Measurements from ENCODE around the gene UBTD2.
A peak's percentile ranks its signal among the peaks of the same experiment; 100 is the strongest.

DNA sequence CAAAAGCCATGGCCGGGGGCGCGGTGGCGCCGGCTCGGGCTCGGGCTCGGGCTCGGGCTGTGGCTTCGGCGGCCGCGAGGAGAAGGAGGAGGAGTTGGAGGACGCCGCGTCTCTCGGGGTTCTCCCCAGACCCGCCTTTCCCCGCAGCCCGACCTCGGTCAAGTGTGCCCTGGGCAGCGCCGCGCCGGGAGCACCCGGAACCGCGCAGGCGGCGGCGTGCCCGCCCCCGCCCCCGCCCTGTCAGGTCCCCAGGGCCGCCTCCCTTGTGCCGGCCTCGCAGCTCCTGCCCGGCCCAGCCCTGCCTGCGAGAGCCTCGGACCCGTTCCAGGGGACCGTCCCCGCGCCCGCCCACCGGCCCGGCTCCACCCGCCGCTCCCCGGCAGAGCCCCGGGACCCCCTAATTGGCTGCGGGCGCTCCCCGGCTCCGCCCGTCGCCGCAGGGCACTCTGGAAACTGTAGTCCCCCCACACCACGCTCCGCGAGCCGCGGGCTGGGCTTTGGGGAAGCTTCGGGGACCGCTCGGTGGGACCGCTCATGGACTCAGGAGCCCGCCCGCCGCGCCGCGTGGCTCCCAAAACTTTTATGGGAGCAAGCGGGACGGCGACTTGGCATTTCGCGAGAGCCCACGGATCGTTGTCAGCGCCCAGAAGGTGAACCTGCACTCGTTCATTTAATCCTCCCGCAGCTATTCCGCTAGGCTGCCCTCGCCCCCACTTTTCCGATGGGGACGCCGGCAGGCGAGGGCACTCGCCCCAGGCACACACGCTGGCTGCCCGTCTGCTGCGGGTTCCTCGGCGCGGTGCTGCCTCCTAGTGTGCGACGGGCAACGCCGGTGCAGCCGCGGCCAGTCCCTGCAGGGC lies 95.3 kb downstream of the UBTD2 start, which contains the start of gene STK10:
- TF ChIP-seq, protein P1, sequence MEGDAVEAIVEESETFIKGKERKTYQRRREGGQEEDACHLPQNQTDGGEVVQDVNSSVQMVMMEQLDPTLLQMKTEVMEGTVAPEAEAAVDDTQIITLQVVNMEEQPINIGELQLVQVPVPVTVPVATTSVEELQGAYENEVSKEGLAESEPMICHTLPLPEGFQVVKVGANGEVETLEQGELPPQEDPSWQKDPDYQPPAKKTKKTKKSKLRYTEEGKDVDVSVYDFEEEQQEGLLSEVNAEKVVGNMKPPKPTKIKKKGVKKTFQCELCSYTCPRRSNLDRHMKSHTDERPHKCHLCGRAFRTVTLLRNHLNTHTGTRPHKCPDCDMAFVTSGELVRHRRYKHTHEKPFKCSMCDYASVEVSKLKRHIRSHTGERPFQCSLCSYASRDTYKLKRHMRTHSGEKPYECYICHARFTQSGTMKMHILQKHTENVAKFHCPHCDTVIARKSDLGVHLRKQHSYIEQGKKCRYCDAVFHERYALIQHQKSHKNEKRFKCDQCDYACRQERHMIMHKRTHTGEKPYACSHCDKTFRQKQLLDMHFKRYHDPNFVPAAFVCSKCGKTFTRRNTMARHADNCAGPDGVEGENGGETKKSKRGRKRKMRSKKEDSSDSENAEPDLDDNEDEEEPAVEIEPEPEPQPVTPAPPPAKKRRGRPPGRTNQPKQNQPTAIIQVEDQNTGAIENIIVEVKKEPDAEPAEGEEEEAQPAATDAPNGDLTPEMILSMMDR (conservative IDR thresholded peaks at IDR 0.05; ENCODE audit: low read depth, low read length), result peak; percentile 79
- no peak for TF ChIP-seq EZH2 (IDR thresholded peaks at IDR 0.05; ENCODE audit: borderline replicate concordance, low read depth, low read length, poor library complexity, severe bottlenecking)

Data from A673 (cell line).